IPS DF 4.7 (cell line): ENCODE data around the gene CD2.

Experiments
- DNase-seq: peaks from one replicate; pipeline ENCODE4 v3.0.0-alpha.2; 2013; ENCODE audit warnings: low spot score; ENCODE audit errors: extremely low read depth

The CD2 gene

DNA sequence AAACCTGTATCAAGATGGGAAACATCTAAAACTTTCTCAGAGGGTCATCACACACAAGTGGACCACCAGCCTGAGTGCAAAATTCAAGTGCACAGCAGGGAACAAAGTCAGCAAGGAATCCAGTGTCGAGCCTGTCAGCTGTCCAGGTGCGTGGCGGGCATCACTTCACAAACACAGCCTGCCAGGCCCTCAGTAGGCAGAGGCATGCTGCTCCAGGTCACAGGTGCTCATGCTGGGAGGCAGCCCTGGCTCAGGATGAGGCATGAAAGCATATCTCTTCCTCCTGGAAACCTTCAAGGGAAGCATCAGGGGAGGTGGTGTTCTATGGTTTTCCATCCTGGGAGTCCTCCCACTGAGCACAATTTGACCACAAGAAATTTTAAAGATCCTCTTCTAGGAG is 6.3 kb downstream of the CD2 start:
- no peak for DNase-seq

DNA sequence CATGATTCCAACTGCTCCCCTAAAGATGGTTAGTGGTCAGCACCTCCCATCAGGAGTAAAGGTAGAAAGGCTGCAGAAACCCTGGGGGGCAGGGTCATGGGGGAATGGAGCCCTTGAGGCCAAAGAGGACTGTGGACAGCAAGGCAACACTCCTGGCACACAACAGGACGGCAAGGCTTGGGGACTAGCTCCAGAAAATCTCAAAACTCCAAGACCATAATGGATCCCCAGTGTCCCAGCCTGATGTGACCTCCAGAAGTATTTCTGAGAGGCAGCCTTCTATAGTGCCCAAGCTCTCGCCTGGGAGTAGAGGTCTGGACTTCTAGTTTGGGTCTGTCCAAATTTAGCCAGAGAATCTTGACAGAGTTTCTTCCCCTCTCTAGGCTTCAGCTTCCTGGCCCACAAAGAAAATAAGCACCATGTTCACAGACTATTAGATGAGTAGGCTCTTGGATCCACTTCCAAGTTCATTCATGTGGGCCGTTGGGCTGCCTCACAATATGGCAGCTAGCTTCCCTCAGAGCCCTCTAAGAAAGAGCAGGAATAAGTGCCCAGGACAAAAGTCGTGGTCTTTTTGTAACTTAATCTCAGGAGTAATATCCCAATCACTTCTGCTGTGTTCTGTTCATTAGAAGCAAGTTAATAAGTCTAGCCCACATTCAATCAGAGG is 6.9 kb downstream of the CD2 start:
- DNase-seq: no peak

DNA sequence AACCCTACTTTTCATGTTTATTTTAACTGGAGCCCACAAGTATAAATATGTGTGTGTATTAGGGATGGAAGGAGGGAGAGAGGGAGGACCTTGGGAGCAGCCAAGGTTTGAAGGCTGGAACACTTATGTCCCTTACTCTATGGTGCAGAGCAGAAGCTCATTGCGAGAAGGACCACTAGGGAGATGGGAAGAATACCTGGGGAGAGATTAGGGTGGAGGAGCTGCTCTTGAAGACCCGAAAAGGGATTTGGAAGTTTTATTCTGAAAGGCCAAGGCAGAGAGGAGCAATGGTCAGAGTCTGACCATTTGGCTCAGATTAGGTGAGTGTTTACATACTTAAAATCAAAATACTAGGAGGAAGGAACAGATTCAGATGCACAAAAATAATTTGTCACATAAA is 8.1 kb downstream of the CD2 start:
- no peak for DNase-seq

DNA sequence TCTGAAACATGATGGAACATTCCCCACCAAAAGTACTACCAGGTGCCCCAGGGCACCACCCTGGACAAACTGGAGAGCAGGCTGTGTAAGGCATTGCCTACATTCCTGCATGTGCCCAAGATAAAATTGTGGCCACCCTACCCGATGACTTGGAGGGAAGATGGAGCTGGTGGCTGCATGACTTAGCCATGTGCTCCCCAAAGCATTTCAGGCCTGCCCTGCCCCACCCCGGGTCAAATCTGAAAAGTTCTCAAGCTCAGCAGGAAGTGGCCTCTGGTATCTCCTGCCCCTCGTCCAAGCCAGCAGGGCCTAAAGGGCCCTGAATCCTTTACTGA is 8.5 kb downstream of the CD2 start:
- DNase-seq: no peak

DNA sequence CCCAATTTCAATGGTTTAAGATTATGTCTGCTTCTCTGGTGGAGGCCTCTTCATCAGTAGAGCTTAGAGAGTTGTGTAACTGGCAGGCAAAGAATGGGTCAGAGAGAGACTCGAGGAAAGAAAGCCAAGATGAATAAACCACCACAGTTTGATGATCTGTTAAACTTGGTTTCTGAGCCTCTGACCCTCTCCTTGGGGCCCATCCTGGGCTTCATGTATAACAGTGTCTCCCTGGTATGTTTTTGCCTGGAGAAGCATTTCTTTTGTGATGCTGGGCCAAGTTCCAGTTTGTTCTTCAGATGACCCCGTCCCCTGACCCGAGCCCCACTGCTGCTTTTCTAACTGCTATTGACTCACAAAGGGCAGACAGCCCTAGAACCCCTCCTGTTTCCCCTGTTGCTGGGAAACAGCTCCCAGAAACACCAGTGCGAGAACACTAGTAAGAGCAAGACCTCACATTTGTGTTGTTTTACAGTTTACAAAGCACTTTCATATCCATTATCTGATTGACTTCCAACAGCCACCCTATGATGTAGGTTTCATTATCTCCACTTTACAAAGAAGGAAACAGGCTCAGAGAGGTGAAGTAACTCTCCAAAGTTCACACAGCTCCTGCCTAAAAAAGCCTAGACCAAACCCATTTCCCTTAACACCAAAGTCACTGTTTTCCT is 9.0 kb downstream of the CD2 start:
- DNase-seq: no peak

DNA sequence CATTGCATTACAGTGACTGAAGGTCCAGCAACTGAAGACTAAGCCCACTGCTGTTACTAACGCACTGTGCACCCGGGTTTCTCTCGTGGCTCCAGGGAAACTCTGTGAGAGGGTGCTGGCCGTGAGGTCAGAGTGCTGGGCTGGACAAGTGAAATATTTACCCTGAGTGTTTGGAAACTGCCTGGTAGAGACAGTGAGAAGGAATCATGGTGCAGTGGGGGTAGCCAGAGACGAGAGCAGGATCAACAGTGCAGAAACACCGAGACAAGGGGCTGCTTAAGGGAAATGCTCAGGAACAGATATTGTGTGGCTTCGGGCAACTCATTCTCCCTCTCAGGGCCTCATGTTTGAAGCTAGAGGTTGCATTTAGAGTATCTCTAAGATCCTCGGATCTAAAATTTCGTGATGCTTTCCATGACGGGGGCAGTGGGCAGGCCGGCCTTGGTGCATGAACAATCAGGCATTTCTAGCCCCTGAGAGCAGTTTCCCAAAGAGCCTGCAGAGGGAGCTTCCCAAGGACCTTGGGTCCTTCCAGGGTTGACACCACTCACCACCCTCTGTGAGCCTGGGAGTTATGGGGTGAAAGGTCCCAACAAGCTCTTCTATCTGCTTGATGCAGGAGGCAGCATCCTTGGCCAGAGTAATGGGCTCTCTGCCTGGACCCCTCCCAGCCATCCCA is 9.7 kb downstream of the CD2 start:
- DNase-seq: peak; percentile 11

DNA sequence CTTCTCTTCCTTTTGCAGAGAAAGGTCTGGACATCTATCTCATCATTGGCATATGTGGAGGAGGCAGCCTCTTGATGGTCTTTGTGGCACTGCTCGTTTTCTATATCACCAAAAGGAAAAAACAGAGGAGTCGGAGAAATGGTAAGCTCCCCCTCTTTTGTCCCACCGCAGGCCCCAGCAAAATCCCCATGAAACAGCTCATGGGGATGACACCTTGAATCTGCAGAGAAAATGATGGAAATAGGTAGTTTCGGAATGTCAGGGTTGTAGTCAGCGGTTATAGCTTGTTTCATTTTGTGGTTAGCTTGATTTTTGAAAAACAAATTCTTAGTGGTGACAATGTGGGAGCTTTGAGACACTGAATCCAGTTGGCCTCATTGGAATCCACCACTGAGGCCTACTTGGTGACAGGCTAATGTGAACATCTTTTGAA is 10.3 kb downstream of the CD2 start:
- no peak for DNase-seq

DNA sequence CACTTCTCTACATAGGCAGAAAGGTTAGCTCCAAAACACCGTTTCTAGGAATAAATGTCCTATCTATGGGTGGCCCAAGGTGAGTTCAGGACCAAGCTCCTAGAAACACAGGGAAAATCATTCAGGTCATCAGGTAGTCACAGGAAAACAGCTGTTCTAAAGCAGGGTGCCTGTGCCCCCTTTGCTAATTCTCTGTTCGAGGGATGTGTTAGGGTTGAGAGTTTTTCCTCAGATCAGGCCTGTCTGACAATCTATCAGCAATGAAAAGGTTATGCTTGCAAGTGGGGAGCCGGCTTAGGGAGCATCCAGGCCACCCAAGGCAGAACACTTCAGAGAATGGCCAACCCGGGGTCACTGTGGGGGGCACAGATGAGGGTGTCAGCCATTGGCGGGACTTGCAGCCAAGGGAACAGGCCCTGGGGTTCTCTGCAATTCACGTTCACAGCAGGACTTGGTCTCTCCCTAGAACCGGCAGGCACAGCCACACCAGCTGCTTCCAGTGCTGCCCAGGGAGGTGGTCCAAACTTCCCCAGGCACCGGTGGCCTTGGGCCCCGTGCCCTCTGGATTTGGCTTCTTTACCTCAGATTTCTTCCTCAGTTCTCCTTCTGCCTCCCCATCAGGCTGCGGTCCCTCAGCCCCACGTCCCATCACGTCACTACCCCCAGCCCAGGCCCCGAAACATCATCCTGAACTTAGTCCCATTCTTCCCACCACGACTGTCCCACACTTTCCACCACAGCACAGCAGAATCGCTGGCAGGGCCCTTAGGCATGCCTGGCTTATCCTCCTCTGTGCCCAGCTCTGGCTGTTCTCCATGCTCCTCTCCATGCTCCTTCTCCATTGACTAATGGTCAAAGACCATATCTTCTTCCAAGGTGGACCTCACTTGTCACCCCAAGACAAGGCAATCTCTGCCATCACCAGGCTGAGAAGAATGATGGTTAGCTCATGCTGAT is 11.0 kb downstream of the CD2 start:
- DNase-seq: no peak

DNA sequence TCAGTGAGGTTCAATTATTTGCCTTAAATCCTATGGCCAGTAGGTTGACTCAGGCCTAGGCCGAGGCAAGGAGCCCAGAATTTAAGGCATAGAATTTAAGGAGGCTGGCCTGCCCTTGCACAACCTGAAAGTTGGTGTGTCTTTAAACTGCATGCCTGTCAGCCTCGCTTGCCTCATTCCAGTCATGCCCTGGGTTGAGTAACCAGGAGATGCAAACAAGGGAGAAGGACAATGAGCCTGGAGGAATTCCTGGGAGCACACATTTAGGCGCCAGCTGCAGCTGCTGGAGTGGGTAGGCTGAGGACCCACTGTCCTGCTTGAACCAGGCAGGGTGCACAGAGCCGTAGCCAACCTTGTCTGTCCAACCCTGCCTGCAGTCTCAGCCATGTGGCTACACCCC is 11.7 kb downstream of the CD2 start:
- DNase-seq: no peak

DNA sequence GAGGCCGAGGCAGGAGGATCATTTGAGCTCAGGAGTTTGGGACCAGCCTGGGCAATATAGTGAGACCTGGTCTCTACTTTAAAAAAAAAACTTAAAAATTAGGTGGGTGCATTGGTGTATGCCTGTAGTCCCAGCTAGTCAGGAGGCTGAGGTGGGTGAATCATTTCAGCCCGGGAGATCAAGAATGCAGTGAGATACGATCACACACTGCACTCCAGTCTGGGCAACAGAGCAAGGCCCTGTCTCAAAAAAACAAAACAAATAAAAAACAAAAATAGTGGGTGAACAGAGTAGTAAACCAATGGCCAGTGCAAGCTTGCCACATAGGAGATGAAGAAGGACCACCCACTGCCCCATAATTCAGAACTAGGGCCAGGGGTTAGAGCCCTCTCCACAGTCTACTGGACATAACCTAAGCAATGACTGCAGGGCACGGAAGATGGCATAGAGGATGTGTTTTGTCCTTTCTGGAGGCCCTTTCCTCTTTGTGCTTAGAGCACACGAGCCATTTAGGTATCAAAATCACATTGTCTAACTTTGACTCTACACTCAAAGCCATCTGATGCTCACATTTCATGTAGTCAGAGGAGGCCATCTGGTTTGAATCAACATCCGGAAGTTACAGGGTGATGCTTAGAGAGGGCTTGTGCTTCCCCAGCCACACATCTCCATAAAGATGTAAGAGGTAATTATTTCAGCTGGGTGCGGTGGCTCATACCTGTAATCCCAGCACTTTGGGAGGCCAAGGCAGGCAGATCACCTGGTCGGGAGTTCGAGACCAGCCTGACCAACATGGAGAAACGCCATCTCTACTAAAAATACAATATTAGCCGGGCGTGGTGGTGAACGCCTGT is 12.6 kb downstream of the CD2 start:
- DNase-seq: no peak

DNA sequence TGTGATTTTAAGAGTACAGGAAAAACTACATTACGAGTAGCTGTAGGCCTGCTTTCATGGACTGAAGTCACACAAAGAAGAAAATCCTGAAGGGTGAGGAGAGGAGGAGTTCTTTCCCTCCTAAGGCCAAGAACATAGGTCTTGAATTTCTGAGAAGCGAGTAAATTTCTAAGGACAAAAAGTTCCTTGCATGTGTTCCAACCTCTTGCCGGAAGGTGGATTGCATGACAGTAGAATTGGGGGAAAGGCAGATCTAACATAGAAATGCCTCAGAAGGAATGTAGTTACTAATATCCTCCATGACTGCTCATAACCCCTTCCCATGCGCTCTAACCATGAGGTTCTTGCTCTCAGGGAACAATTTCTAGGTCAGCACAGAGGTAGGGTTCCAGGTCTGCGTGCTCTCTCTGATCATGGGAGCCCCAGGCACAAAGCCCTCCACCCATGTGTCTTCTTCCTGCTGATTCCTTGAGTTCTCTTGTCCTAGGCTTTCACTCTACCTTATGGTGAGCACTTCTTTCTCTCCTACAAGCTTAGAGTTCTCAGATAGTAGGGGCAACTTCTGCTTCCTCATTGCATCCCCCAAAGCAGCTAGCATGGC is 13.7 kb downstream of the CD2 start:
- no peak for DNase-seq

DNA sequence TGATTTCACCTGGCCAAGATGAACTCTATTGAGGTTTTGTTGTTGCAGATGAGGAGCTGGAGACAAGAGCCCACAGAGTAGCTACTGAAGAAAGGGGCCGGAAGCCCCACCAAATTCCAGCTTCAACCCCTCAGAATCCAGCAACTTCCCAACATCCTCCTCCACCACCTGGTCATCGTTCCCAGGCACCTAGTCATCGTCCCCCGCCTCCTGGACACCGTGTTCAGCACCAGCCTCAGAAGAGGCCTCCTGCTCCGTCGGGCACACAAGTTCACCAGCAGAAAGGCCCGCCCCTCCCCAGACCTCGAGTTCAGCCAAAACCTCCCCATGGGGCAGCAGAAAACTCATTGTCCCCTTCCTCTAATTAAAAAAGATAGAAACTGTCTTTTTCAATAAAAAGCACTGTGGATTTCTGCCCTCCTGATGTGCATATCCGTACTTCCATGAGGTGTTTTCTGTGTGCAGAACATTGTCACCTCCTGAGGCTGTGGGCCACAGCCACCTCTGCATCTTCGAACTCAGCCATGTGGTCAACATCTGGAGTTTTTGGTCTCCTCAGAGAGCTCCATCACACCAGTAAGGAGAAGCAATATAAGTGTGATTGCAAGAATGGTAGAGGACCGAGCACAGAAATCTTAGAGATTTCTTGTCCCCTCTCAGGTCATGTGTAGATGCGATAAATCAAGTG is 14.3 kb downstream of the CD2 start:
- no peak for DNase-seq

DNA sequence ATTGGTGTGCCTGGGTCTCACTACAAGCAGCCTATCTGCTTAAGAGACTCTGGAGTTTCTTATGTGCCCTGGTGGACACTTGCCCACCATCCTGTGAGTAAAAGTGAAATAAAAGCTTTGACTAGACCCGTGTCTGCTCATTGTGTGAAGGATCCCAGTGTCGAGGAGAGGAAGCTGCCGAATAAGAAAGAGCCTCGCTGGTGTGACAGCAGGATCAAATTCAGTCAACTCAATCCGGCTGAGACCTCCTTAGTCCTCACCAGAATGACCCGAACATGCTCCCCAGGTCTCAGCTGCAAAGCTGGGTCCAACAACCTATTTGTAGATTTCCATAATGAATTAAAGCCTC is 14.8 kb downstream of the CD2 start:
- no peak for DNase-seq

DNA sequence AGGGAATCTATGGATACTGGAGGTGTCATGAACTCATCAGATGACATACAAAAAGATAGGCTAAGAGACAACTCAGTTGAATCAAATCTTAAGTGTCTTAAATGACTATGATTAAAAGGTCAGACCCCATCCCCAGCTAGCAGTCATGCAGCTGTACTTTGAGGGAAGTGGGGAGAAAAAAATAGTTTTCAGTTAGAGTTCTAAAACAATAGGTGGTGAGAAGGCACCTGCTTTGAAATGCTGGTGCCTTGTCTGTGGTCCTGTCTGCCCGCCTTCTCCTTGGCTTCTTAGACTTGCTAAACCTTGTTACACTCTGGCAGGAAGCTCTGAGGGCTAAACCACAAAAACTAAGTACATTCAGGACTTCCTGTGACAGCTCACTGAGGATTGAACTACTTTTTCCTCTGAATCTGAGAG is 15.3 kb downstream of the CD2 start:
- DNase-seq: no peak

DNA sequence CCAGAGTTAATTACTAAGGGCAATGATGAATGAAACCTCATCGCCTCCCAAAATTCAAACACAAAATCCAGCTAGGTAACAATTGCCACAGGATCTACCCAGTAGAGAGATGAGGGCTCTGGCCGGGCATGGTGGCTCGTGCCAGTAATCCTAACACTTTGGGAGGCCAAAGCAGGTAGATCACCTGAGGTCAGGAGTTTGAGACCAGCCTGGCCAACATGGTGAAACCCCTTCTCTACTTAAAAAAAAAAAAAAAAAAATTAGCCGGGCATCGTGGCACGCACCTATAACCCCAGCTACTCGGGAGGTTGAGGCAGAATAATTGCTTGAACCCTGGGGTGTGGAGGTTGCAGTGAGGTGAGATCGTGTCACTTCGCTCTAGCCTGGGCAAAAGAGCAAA is 15.8 kb downstream of the CD2 start:
- DNase-seq: no peak

DNA sequence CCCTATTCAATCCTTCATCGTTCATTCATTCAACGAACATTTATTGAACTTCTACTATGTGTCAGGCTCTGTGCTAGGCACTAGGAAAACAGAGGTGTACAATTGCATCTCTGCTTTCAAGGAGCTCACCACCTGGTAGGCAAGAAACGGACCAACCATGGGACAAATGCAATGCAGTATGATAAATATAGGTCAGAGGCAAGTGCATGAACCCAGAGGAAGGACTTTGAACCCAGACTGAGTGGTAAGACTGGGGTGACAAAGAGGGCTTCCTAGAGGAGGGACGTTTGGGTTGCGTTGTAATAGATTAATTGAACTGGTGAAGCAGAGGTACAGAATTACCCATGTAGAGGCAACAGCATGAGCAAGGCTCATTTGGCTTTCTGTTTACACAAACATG is 16.4 kb downstream of the CD2 start:
- no peak for DNase-seq

DNA sequence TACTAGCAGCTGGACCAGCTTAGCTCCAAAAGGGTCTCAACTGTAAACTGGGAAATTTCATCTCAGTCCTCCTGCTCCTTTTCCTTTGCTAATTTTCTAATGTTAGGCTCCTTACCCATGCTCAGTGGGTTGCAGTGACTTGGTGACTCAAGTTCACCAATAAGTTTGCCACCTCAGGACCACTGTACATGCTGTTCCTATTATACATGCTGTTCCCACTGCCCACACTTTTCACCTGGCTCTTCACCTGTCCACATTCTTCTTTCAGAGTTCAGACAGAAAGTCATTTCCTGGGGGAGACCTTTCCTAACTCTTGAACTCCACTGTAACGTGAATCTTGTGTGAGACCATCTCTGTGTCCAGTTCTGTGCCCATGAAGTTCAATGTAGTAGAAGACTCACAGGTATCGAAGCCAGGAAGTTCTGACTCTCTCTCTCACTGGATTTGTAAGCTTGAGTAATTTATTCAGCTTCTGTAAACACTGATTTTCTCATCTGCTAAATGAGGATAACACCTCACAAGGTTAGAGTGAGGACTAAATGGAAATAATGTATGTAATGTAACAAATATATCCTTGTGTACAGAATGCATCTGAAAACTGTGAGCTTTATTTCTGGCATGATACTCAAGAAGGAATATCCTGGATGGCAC is 17.9 kb downstream of the CD2 start:
- no peak for DNase-seq

DNA sequence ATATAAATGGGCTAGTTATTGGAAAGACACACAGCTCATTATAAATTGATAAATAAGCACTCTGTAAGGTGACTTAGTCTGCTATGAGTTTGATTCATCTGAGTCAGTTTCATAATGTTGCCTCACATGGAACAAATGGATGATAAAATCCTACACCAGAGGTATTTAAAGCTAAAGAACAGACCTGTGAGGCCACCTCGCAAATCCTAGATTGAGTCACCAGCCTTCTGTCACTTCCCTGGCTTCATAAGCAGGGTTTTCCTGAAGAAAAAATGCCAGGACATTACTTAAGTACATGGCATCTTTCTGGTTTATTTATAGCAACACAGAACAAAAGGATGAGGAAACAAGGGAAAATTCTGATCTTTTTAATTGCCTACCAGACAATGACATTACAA is 18.4 kb downstream of the CD2 start:
- DNase-seq: no peak

DNA sequence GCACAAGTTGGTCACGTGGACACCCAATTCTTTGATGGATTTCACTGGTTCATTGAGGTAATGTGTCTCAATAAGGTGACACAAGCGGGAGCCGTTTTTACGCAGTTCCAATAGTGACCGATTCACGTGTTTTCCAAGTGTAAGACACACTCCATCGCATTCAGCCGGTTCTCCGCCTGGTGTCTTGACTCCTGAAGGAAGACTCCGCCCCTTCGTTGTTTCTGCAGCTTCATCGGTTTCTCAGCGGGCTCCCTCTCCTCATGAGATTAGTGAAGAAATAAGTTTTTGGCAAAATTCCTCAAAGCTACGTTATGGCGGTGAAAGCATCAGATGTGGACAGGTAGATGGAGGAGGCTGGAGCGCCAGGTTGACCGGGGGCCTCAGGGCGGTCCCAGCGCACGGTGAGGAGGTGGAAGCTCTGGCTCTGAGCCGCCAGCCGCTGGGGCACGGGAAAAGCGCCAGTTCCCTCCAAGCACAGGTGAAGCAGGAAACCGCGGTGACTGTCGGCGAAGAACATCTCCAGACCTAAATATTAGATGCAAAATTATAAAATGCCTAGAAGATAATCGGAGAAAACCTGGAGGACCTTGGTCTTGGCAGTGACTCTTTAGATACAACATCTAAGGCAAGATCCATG is 21.0 kb downstream of the CD2 start:
- no peak for DNase-seq
